Left lung (tissue), 10 donors: ENCODE data around the gene PAPPA. TPM values are rescaled to one million over a fixed set of nuclear protein-coding genes. Genes with fewer than 3 reads are reported as not detected.
A peak's percentile ranks its signal among the peaks of the same experiment; 100 is the strongest.

Experiments
- ATAC-seq: fragments of 200-7000 bp; cut with Tn5 transposase; one replicate; pipeline ENCODE4 v1.9.1; 2020; ENCODE audit warnings: moderate library complexity
- DNase-seq, 4 donors: peaks; one replicate each; pipeline ENCODE4 v3.0.0-alpha.2; 2013 to 2020
- H3K27ac ChIP-seq, 2 donors: fragments of 200-600 bp; sonication (generic) in 1 of 2; one replicate each; pipeline versions ENCODE4 v1.5.0 to v1.8.0; 2020 to 2021
- H3K27me3 ChIP-seq, 2 donors: fragments of 200-600 bp; sonication (generic) in 1 of 2; one replicate each; pipeline versions ENCODE4 v1.5.0 to v1.8.0; 2020 to 2021
- H3K36me3 ChIP-seq, 2 donors: fragments of 200-600 bp; sonication (generic) in 1 of 2; one replicate each; pipeline versions ENCODE4 v1.5.0 to v1.8.0; 2020 to 2021
- H3K4me1 ChIP-seq, 2 donors: fragments of 200-600 bp; one replicate each; pipeline ENCODE4 v1.8.0; 2021
- H3K4me3 ChIP-seq, 2 donors: fragments of 200-600 bp; sonication (generic) in 1 of 2; one replicate each; pipeline versions ENCODE4 v1.5.0 to v1.8.0; 2020 to 2021; ENCODE audit warnings: mild to moderate bottlenecking in 1 of 2
- H3K9me3 ChIP-seq, 2 donors: fragments of 200-600 bp; sonication (generic) in 1 of 2; one replicate each; pipeline versions ENCODE4 v1.5.0 to v1.8.0; 2020 to 2021
- intact Hi-C, 2 donors: fragments of 100-400 bp; cut with DNase I; formaldehyde crosslinking; loops; one replicate each; pipeline versions ENCODE4 v1.11.2 to v1.14.2; 2022
- polyA plus RNA-seq, 6 donors: library from polyadenylated mRNA; unstranded; fragments of 120-200 nt; gene quantifications; one replicate each; pipeline ENCODE4 v1.2.1, GENCODE V29; 2013; ENCODE audit not compliant: insufficient read length in 6 of 6
- total RNA-seq, 2 donors: library from RNA; stranded (reverse); fragmentation: NEBNext Ultra II Directional; extraction: Animal tissue kit (Norgen Biotek cat#: 25700); gene quantifications; one replicate each; pipeline ENCODE4 v1.2.1, GENCODE V29; 2021
- TF ChIP-seq, protein P1 (sequence below), 2 donors: fragments of 200-600 bp; sonication (generic) in 1 of 2; IDR thresholded peaks; one replicate each; pipeline versions ENCODE4 v1.5.0 to v1.8.0; 2021; ENCODE audit warnings: antibody characterized with exemption in 2 of 2
- donor health status: DM: no; HTN: yes; CAD: no.
- donor health status: DM: no; HTN: no; CAD: no.

Gene PAPPA
- total and polyA plus RNA-seq, 8 donors, result 1.1 to 9.8 (median 1.3) TPM

DNA sequence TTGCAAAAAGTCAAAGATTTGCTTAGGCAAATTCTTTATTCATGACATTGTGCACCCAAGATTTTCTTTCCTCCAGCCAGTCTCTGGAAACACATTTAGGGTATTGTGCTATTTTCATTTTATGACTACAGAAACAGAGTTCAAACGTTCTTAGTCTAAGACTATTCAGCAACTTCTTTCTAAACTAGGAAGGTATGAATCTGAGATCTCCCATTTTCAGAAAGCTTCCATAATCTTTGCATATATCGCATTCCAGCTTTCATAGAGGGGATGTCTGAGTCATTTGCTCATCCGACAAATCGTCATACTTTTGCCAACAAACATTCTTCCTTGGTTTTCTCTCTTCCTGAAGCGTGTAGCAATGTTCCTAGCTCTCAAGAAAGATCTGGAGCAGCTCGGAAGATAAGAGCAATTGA lies 1.6 kb upstream of the PAPPA start:
- ATAC-seq (no peak), DNase-seq (no peak)
- H3K4me1 ChIP-seq, result peaks cover 0 to 3% of the 10 kb centered on the region in 2 donors
- TF ChIP-seq, protein P1, sequence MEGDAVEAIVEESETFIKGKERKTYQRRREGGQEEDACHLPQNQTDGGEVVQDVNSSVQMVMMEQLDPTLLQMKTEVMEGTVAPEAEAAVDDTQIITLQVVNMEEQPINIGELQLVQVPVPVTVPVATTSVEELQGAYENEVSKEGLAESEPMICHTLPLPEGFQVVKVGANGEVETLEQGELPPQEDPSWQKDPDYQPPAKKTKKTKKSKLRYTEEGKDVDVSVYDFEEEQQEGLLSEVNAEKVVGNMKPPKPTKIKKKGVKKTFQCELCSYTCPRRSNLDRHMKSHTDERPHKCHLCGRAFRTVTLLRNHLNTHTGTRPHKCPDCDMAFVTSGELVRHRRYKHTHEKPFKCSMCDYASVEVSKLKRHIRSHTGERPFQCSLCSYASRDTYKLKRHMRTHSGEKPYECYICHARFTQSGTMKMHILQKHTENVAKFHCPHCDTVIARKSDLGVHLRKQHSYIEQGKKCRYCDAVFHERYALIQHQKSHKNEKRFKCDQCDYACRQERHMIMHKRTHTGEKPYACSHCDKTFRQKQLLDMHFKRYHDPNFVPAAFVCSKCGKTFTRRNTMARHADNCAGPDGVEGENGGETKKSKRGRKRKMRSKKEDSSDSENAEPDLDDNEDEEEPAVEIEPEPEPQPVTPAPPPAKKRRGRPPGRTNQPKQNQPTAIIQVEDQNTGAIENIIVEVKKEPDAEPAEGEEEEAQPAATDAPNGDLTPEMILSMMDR (IDR thresholded peaks at IDR 0.05), result no peak
- H3K36me3 ChIP-seq, result no peaks in the 10 kb centered on the region
- peaks cover 6 to 64% of the 10 kb centered on the region in 2 donors for H3K27me3 ChIP-seq
- intact Hi-C loops, result loop anchor here in 1 of 2 donors (5.0 to 10.0 kb wide), 2 partner anchors 420 to 457 kb away; no protein-coding TSS in a partner anchor
- no peak overlapping the region for H3K4me3 ChIP-seq
- peak overlapping the region in 1 of 2 donors; percentile 34 for H3K27ac ChIP-seq
- no peaks in the 10 kb centered on the region for H3K9me3 ChIP-seq

DNA sequence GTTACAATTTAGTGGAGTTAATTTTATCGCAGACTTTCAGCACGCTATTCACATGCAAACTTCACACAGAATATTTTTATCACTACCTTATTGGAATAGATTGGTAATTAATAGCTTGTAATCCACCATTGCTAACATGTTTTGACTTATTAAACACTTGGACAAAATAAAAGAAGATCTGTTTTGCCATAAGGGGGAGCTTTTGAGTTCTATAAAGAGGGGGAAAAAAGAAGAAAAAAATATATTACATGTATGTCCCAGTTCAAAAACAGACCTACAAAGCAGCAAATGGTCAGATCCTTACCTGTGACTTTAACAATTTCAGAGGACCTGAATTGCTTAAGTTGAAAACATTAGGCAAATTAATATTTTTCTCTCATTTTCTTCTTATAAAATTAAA lies 1.2 kb upstream of the PAPPA start:
- Histone ChIP-seq H3K27ac (peak overlapping the region in 1 of 2 donors; percentile 34), H3K27me3 (peaks cover 6 to 68% of the 10 kb centered on the region in 2 donors), H3K9me3 (no peaks in the 10 kb centered on the region), H3K4me1 (peaks cover 0 to 3% of the 10 kb centered on the region in 2 donors), H3K36me3 (no peaks in the 10 kb centered on the region), H3K4me3 (no peak overlapping the region)
- DNase-seq (no peak), ATAC-seq (no peak)
- intact Hi-C loops, result loop anchor here in 1 of 2 donors (5.0 to 10.0 kb wide), 2 partner anchors 420 to 458 kb away; no protein-coding TSS in a partner anchor
- TF ChIP-seq, protein P1 (IDR thresholded peaks at IDR 0.05), result peak in 1 of 2 donors; percentile 13

- intact Hi-C loops, result loop anchor here in 1 of 2 donors (5.0 to 10.0 kb wide), 2 partner anchors 419 to 458 kb away; no protein-coding TSS in a partner anchor
- Histone ChIP-seq H3K27me3 (peaks cover 6 to 76% of the 10 kb centered on the region in 2 donors), H3K4me3 (peak overlapping the region; percentile 13 to 16), H3K36me3 (no peaks in the 10 kb centered on the region), H3K9me3 (no peaks in the 10 kb centered on the region), H3K27ac (peak overlapping the region in 1 of 2 donors; percentile 20), H3K4me1 (peaks cover 0 to 3% of the 10 kb centered on the region in 2 donors)
- DNase-seq (no peak), ATAC-seq (no peak)
- TF ChIP-seq, protein P1 (IDR thresholded peaks at IDR 0.05), result no peak
These were observed 438 bp upstream of the PAPPA start for GRCh38 chr9:116152941-116153764.

DNA sequence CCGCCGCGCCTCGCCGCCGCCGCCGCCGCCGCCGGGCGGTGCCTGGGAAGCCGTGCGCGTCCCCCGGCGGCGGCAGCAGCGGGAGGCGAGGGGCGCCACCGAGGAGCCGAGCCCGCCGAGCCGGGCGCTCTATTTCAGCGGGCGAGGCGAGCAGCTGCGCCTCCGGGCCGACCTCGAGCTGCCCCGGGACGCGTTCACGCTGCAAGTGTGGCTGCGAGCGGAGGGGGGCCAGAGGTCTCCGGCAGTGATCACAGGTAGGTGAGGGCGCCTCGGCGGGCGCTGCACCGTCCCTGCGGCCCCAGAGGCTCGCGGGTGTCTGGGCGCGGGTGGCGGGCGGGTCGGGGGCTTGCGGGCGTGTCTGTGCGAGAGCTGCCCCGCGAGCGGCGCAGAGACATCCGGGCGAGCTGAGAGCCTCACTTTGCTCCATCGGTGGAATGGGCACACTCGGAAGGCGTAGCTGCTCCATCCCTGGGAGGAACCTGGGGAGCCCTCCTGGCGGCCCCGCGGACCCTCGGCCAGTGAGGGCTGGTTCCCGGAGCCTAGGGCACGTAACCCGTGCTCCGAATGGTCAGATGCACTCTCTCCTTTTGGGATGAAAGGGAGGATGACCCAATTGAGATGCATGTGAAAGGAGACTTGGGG lies 864 bp downstream of the PAPPA start:
- TF ChIP-seq, protein P1 (IDR thresholded peaks at IDR 0.05), result no peak
- intact Hi-C loops, result loop anchor here in 1 of 2 donors (5.0 to 10.0 kb wide), 2 partner anchors 418 to 460 kb away; no protein-coding TSS in a partner anchor
- H3K4me3 ChIP-seq, result peak overlapping the region; percentile 34
- DNase-seq, result peak in 1 of 4 donors; percentile 78
- no peaks in the 10 kb centered on the region for H3K9me3 ChIP-seq
- H3K36me3 ChIP-seq, result no peaks in the 10 kb centered on the region
- H3K27ac ChIP-seq, result peak overlapping the region; percentile 8 to 79
- H3K4me1 ChIP-seq, result peaks cover 0 to 3% of the 10 kb centered on the region in 2 donors
- ATAC-seq, result peak; percentile 25
- peaks cover 6 to 89% of the 10 kb centered on the region in 2 donors for H3K27me3 ChIP-seq
